G401.6 (cell line): ENCODE measurements around the gene IER5L.
"Not testable (repeated sequence)": the region's sequence is repeated elsewhere in the genome, so short reads cannot be mapped to it uniquely, and the experiment has no call there.

ENCODE experiments used
- FAIRE-seq: peaks from 2 replicates; lab custom pipeline; 2012; peaks lifted over from hg19 to GRCh38; lab: Jason Lieb, UNC

Gene IER5L

DNA sequence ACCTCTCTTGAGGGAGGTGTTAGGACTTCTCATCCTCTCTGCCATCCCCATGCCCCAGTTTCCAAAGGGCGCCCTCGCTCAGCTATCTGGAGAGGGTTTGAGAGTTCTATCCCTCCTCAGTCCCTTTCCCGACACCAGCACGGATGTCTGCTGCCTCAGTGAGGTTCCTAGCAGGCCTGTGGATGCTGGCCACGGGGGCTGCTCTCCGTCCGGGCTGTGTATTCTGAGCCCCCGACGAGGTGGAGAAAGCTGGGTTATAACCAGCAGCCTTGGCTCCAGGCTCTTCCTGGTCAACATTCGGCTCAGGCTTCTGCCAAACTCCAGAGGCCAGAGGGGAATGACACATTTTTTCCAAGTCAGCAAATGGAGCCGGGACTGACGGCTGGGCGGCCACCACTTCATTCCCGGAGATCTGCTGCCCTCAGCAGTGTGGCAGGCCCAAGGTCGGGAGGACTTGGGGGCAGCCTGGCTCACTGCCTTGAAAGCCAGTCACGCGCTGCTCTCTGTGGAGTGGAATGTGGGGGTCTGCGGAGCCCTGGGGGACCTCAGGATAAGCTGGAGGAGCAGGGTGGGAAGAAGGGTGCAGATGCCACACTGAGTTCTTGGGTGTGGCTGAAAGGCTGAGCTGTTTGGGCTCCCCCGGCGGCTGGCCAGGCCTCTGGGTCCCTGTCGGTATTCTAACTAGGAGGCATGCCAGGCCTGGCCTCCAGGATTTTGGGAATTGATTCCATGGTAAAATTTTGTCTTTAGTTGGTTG is 39.4 kb downstream of the IER5L start:
- FAIRE-seq = no peak

DNA sequence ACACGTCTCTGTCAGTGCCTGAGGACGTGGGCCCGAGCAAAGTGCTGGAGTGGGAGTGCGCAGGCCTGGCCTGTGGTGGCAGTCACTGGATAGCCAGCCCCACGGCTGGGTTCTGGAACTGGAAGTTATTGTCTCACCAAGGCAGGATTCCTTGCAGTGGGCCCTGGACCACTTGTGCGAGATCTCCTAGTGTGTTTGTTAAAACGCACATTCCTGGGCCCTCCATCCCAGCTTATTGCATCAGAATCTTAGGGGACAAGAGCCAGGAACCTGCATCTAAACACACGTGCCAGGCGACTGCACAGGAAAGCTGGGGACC is 40.0 kb downstream of the IER5L start:
- no peak for FAIRE-seq

DNA sequence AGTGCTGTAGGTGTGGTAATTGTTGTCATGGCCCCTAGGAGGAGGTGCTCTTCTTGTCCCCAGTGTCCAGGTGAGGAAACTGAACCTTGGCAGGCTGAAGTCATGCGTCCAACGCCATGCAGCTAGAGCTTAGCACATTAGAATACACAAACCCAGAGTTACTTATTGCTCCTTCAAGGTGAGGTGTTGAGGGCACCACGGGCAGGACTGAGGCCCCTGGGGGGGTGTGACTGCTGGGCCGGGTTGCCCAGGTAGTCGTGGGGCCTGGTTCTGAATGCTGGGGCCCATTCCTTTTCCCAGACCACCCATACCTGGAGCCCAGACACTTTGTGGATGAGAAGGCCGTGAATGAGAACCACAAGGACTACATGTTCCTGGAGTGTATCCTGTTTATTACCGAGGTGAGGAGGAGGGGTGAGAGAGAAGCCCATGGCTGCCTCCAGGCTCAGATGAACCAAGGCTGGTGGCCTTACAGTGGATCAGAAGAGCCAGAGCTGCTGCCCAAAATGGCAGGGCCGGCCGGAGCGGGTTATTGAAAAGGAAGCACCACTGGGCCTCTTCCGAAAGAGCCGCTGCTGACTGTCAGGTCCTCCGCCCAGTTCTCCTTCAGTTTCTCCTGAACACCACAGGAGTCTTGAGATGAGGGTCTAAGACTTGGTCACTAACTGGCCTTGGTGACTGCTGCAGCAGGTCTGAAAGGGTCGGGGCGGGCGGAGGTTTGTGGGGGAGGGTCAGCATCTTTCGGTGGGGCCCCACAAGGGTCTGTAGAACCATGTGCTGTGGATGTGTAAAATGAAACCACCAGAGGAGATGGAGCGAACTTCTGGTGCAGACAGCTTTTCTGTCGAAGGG is 40.5 kb downstream of the IER5L start:
- no peak for FAIRE-seq

DNA sequence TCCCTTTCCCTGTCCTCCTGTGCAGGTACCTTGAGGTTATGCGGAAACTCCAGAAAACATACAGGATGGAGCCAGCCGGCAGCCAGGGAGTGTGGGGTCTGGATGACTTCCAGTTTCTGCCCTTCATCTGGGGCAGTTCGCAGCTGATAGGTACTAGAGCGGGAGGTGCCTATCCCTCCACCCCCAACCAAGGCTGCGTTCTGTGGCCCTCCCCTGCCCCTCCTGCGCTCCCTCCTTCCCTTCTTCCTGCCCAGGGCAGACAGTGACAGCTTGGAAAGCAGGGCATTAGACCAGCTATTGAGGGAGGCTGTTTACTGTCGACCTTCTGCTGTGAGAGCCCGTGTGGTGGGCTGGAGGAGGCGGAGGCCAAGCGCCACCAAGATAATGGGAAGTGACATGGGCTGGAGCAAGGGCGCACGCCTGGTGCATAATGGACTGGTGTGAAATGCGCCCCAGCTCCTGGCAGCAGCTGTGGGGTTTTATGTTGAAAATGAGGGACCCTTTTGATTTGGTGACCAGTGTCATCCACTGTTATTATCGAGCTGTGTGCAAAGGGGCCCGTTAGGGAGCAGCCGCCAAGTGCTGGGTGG is 41.5 kb downstream of the IER5L start:
- no peak for FAIRE-seq

DNA sequence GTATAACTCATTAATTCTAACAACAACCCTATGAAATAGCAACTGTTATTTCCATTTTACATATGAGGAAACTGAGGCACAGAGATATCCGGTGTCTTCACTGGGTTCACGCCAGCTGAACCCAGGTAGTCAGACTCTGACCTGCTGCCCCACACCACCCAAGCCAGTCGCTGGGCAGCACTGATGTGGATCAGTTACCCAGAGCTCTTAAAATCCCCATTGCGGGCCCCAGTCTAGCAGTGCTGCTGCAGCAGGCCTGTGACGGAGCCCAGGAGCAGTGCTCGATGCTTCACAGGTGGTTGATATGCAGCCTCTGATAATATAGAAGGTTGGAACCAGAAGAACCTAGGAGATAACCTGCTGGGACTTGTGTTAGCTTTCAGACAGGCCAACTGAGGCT is 42.6 kb downstream of the IER5L start:
- no peak for FAIRE-seq

DNA sequence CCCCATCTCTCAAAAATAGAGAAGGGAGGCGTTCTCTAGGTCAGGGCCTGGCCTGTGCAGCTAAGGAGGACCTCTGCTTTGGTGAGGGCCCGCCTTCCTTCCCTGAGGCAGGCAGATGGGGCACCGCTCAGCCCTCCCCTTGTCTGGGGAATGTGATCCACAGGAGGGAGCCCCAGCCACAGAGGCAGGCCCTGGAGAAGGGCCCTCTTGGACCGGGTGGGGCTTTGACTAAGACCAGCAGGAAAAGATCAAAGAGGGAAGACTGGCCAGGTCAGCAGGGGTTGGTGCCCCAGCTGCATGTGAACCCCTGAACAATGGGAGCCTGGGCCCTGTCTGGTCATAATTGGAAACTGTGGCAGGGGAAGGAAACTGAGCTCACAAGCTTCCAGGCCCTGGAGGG is 45.0 kb downstream of the IER5L start:
- FAIRE-seq = no peak

DNA sequence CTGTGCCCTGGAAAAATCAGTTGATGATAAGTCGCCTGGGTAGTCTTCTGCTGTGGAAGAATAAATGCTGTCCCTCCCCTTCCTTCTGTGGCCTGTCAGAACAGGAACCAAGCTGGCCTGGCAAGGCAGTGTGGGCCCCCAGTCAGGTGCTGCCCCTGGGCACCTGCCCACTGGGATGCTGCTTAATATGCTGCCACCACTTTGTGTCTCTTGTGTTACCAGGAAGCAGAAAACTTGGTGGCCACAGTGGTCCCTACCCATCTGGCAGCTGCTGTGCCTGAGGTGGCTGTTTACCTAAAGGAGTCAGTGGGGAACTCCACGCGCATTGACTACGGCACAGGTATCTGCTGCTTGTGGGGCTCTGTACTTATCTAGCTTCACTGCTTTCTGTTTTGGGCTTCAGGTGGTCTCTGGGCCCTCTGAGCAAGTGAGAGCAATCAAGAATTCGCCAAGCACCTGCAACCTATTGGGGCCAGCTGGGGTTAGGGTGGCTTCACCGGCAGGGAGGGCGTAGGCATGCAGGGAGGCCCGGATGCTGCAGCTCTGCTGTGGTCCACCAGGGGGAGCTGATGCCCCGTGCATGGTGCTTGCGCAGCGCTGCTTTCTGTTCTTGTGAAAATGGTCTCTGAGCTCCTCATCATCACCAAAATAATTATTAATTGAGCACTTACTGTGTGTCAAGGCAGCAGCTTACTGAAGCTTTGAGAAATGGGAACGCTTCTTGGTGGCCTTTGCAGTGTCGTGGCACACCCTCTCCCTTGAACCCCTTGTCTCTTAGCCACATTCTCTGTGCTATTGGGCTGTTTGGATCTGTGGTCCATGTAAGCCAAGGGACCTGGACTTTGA is 46.5 kb downstream of the IER5L start:
- peak; percentile 60 for FAIRE-seq

DNA sequence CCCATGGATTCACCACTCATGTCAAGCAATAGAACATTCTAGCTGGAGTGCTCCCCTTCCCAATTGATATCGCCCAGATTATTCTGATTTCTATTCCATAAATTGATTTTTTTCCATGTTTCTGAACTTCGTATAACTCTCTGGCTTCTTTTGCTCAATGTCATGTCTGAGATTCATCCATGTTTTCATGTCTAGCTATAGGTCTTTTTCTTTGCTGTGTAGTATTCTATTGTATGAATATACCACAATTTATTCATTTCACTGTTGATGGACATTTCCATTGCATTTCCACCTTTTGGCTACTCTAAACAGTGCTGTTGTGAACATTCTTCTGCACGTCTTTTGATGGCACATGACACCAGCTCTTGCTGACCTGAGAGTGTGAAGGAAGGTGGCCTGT is 47.3 kb downstream of the IER5L start:
- FAIRE-seq = no peak

DNA sequence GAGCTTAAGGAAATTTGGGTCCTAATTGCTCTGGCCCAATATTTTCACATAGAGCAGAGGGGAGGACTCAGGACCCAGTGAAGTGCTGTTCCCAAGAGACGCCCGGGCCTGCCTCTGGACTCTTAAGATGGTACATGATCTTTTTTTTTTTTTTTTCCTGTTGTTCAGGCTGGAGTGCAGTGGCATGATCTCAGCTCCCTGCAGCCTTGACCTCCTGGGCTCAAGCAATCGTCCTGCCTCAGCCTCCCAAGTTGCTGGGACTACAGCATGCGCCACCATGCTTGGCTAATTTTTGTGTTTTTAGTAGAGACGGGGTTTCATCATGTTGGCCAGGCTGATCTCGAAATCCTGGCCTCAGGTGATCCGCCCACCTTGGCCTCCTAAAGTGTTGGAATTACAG is 47.8 kb downstream of the IER5L start:
- not testable (repeated sequence) for FAIRE-seq

DNA sequence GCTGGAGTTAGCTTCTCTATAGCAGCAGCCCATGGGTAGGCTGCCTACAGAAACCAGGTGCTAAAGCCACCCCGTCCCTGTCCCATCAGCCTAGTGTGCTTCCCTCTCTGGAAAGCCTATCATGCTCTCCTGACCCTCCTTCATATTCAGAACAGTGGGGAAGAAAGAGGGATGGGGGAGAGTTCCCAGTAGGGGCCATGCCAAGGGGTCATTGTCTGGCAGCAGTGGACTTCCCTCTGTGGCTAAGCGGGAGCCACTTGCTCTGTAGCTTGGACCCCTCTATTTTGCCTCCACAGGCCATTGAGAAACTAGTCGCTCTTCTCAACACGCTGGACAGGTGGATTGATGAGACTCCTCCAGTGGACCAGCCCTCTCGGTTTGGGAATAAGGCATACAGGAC is 49.4 kb downstream of the IER5L start:
- FAIRE-seq = no peak

DNA sequence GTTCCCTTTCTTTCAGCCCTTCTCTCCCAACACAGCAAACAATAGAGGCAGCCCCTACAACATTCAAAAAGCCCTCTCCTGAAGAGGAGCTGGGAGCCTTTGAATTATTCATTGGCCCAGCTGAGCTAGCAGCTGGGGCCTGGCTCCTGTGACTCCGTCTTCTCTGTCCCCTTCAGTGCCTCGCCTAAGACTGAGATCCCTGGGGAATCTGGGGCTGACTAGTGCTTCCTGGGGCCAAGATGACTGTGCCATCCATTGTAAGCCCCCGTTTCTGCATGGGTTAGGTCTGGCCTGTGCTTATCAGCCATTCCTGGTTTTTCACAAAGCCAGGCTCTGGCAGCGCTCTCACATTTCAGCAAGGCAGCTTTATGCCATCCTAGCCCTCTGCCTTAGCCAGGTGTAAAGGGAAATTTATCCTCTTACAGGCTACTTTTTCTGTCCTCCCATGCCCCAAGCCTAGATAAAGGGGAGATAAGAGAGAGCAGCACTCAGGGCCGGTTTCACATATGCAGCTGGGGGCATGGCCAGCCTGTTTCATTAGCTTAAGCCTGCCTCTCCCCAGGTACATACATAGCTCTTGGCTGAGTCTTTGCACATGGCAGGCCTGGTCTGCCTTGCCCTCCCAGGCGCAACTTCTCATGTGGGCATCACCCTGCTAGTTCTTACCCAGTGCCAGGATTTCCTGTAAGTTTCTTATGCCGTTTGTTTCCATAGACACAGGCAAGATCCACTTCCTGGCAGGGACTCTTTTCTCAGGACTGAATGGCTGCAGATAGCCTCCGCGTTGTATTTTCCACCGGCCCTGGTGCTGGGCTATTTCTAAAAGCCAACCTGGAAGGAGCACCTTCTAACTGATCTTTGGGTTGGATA is 51.1 kb downstream of the IER5L start:
- no peak for FAIRE-seq
